Astrocyte (in vitro differentiated cells and primary cell): ENCODE measurements around the gene DIAPH1. TPM values are rescaled to one million over a fixed set of nuclear protein-coding genes. Genes with fewer than 3 reads are reported as not detected.
A peak's percentile ranks its signal among the peaks of the same experiment; 100 is the strongest.

Experiments
- DNase-seq: peaks from one replicate; pipeline ENCODE4 v3.0.0-alpha.2; 2010; ENCODE audit warnings: low read depth
- FAIRE-seq: peaks from 2 replicates; lab custom pipeline; 2011; peaks lifted over from hg19 to GRCh38; lab: Jason Lieb, UNC
- H2AFZ ChIP-seq: 2 replicates; pipeline ENCODE4 v1.6.0; 2012; ENCODE audit warnings: low read depth, low read length, inconsistent platforms
- H3K27ac ChIP-seq: 2 replicates; pipeline ENCODE4 v1.5.1; 2011; ENCODE audit warnings: low read depth, low read length, inconsistent platforms
- H3K27me3 ChIP-seq: 2 replicates; pipeline ENCODE4 v1.6.0; 2011; ENCODE audit warnings: low read length, inconsistent platforms; ENCODE audit not compliant: insufficient read depth
- H3K36me3 ChIP-seq: 2 replicates; pipeline ENCODE4 v1.5.1; 2011; ENCODE audit warnings: low read length, inconsistent platforms; ENCODE audit not compliant: insufficient read depth
- H3K4me1 ChIP-seq: 2 replicates; pipeline ENCODE4 v1.5.1; 2011; ENCODE audit warnings: low read length, inconsistent platforms; ENCODE audit not compliant: insufficient read depth
- H3K4me2 ChIP-seq: 2 replicates; pipeline ENCODE4 v1.6.0; 2012; ENCODE audit warnings: low read length, inconsistent platforms
- H3K4me3 ChIP-seq: 2 replicates; pipeline ENCODE4 v1.5.1; 2011; ENCODE audit warnings: low read depth, mild to moderate bottlenecking, low read length, inconsistent platforms; ENCODE audit not compliant: insufficient read depth
- H3K79me2 ChIP-seq: 2 replicates; pipeline ENCODE4 v1.6.0; 2012; ENCODE audit warnings: mild to moderate bottlenecking, low read length, inconsistent platforms; ENCODE audit not compliant: insufficient read depth
- H3K9ac ChIP-seq: 2 replicates; pipeline ENCODE4 v1.6.0; 2012; ENCODE audit warnings: mild to moderate bottlenecking, low read length, inconsistent platforms
- H3K9me3 ChIP-seq: 2 replicates; pipeline ENCODE4 v1.5.1; 2012; ENCODE audit warnings: low read depth, mild to moderate bottlenecking, low read length, inconsistent platforms; ENCODE audit not compliant: insufficient read depth
- H4K20me1 ChIP-seq: 2 replicates; pipeline ENCODE4 v1.6.0; 2012; ENCODE audit warnings: low read length, inconsistent platforms; ENCODE audit not compliant: insufficient read depth
- H3K27ac Mint-ChIP-seq: one replicate; pipeline ENCODE4 v1.8.0; 2021; ENCODE audit warnings: mild to moderate bottlenecking, mixed read lengths; ENCODE audit not compliant: unreplicated experiment
- H3K27me3 Mint-ChIP-seq: one replicate; pipeline ENCODE4 v1.8.0; 2021; ENCODE audit warnings: low read depth, mixed read lengths; ENCODE audit not compliant: unreplicated experiment
- H3K36me3 Mint-ChIP-seq: one replicate; pipeline ENCODE4 v1.8.0; 2021; ENCODE audit warnings: low read depth, mixed read lengths; ENCODE audit not compliant: unreplicated experiment
- H3K4me1 Mint-ChIP-seq: one replicate; pipeline ENCODE4 v1.8.0; 2021; ENCODE audit warnings: low read depth, mixed read lengths; ENCODE audit not compliant: unreplicated experiment
- H3K4me3 Mint-ChIP-seq: one replicate; pipeline ENCODE4 v1.8.0; 2021; ENCODE audit warnings: mild to moderate bottlenecking, moderate library complexity, mixed read lengths; ENCODE audit not compliant: unreplicated experiment
- H3K9me3 Mint-ChIP-seq: one replicate; pipeline ENCODE4 v1.8.0; 2021; ENCODE audit warnings: mild to moderate bottlenecking, mixed read lengths; ENCODE audit not compliant: unreplicated experiment
- EZH2 ChIP-seq: IDR thresholded peaks from 2 replicates; pipeline ENCODE4 v1.6.1; 2012; ENCODE audit warnings: mild to moderate bottlenecking, low read length, inconsistent platforms; ENCODE audit not compliant: insufficient read depth
- total RNA-seq: library from RNA; stranded (reverse); gene quantifications from 2 replicates; pipeline ENCODE4 v1.2.1, GENCODE V29; 2021
- TF ChIP-seq, protein P1 (sequence below): IDR thresholded peaks from 2 replicates; pipeline ENCODE4 v1.5.1; 2011; ENCODE audit warnings: low read depth, mild to moderate bottlenecking, inconsistent platforms, low read length, moderate library complexity; ENCODE audit not compliant: insufficient read depth

Gene DIAPH1
- total RNA-seq, 1 donor from 2014 or later, result 78.8 TPM

DNA sequence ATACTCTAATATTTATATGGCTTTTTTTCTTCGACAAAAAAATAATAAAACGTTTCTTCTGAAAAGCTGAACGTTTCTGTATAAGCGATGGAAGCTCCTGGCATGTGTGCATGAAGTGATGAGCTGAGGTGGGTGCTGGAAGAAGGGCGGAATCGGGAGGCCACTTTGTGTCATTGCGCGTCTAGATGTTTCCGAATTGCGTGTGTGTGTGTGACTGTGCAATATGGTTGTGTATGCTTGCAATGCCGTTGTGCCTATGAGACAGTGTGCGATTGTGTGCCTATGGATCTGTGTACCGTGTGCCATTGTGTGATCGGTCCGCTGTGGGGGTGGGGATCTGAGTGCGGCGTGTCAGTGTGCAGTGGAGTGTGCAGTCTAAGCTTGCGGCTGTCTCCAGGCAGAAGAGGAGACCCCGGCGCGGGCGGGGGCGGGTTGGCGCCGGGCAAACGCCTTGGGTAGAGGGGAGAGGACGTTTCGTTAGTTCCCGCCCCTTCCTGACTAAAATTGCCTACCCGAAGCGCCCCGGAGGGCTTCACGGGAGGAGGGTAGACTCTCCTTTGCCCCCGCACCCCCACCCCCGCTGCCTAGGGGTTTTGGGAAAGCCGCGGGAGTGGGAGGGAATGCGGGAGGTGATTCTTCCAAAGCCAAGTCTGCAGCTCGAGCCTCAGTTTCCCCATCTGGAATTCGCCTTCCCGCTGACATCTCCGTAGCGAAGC lies 105.7 kb downstream of the DIAPH1 start:
- Histone ChIP-seq H4K20me1 (no peaks in the 10 kb centered on the region), H2AFZ (peak overlapping the region; percentile 24), H3K9me3 (no peaks in the 10 kb centered on the region), H3K4me2 (peak overlapping the region; percentile 90), H3K79me2 (peaks cover 3% of the 10 kb centered on the region), H3K36me3 (peaks cover 20% of the 10 kb centered on the region), H3K27ac (peak overlapping the region; percentile 93), H3K27me3 (no peaks in the 10 kb centered on the region), H3K4me3 (peak overlapping the region; percentile 48), H3K4me1 (peaks cover 54% of the 10 kb centered on the region), H3K9ac (peak overlapping the region; percentile 84)
- peaks cover 1% of the 10 kb centered on the region for H3K9me3 Mint-ChIP-seq
- peak overlapping the region; percentile 67 for H3K4me3 Mint-ChIP-seq
- H3K36me3 Mint-ChIP-seq, result peaks cover 10% of the 10 kb centered on the region
- FAIRE-seq (no peak), DNase-seq (peak; percentile 60)
- H3K27ac Mint-ChIP-seq, result peak overlapping the region; percentile 85
- no peak for TF ChIP-seq EZH2
- TF ChIP-seq, protein P1, sequence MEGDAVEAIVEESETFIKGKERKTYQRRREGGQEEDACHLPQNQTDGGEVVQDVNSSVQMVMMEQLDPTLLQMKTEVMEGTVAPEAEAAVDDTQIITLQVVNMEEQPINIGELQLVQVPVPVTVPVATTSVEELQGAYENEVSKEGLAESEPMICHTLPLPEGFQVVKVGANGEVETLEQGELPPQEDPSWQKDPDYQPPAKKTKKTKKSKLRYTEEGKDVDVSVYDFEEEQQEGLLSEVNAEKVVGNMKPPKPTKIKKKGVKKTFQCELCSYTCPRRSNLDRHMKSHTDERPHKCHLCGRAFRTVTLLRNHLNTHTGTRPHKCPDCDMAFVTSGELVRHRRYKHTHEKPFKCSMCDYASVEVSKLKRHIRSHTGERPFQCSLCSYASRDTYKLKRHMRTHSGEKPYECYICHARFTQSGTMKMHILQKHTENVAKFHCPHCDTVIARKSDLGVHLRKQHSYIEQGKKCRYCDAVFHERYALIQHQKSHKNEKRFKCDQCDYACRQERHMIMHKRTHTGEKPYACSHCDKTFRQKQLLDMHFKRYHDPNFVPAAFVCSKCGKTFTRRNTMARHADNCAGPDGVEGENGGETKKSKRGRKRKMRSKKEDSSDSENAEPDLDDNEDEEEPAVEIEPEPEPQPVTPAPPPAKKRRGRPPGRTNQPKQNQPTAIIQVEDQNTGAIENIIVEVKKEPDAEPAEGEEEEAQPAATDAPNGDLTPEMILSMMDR, result no peak
- no peaks in the 10 kb centered on the region for H3K27me3 Mint-ChIP-seq
- peaks cover 59% of the 10 kb centered on the region for H3K4me1 Mint-ChIP-seq

DNA sequence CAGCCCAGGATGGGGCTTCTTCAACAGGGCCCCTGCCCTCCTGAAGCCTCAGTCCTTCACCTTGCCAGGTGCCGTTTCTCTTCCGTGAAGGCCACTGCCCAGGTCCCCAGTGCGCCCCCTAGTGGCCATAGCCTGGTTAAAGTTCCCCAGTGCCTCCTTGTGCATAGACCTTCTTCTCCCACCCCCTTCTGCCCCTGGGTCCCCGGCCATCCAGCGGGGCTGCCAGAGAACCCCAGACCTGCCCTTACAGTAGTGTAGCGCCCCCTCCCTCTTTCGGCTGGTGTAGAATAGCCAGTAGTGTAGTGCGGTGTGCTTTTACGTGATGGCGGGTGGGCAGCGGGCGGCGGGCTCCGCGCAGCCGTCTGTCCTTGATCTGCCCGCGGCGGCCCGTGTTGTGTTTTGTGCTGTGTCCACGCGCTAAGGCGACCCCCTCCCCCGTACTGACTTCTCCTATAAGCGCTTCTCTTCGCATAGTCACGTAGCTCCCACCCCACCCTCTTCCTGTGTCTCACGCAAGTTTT lies 106.3 kb downstream of the DIAPH1 start:
- peak overlapping the region; percentile 48 for H3K4me3 ChIP-seq
- no peaks in the 10 kb centered on the region for H3K27me3 ChIP-seq
- FAIRE-seq (no peak), DNase-seq (peak; percentile 33)
- peaks cover 1% of the 10 kb centered on the region for H3K9me3 Mint-ChIP-seq
- H3K36me3 ChIP-seq, result peaks cover 20% of the 10 kb centered on the region
- H3K27ac ChIP-seq, result peak overlapping the region; percentile 93
- H3K27me3 Mint-ChIP-seq, result no peaks in the 10 kb centered on the region
- peak overlapping the region; percentile 84 for H3K9ac ChIP-seq
- TF ChIP-seq, protein P1, result peak; percentile 59
- TF ChIP-seq EZH2, result no peak
- H3K4me3 Mint-ChIP-seq, result peak overlapping the region; percentile 67
- no peaks in the 10 kb centered on the region for H4K20me1 ChIP-seq
- peaks cover 60% of the 10 kb centered on the region for H3K4me1 ChIP-seq
- no peaks in the 10 kb centered on the region for H3K79me2 ChIP-seq
- H2AFZ ChIP-seq, result no peak overlapping the region
- peaks cover 9% of the 10 kb centered on the region for H3K36me3 Mint-ChIP-seq
- H3K4me1 Mint-ChIP-seq, result peaks cover 62% of the 10 kb centered on the region
- H3K27ac Mint-ChIP-seq, result peak overlapping the region; percentile 85
- no peaks in the 10 kb centered on the region for H3K9me3 ChIP-seq
- peak overlapping the region; percentile 90 for H3K4me2 ChIP-seq
